ENCODE results near the gene FLNB. TPM values are rescaled to one million over a fixed set of nuclear protein-coding genes. Genes with fewer than 3 reads are reported as not detected.

Gene FLNB
- total RNA-seq, 2 donors from 2014 or later, result 96.9 to 139 TPM

GRCh38 chr3:58094657-58095056, 86.4 kb downstream of the FLNB start:
- no peak for ATAC-seq (ENCODE audit: insufficient number of reproducible peaks, low FRiP score, low read depth)
- H3K36me3 ChIP-seq, result peaks cover 32% of the 10 kb centered on the region
- TF ChIP-seq, protein P1, sequence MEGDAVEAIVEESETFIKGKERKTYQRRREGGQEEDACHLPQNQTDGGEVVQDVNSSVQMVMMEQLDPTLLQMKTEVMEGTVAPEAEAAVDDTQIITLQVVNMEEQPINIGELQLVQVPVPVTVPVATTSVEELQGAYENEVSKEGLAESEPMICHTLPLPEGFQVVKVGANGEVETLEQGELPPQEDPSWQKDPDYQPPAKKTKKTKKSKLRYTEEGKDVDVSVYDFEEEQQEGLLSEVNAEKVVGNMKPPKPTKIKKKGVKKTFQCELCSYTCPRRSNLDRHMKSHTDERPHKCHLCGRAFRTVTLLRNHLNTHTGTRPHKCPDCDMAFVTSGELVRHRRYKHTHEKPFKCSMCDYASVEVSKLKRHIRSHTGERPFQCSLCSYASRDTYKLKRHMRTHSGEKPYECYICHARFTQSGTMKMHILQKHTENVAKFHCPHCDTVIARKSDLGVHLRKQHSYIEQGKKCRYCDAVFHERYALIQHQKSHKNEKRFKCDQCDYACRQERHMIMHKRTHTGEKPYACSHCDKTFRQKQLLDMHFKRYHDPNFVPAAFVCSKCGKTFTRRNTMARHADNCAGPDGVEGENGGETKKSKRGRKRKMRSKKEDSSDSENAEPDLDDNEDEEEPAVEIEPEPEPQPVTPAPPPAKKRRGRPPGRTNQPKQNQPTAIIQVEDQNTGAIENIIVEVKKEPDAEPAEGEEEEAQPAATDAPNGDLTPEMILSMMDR (IDR thresholded peaks at IDR 0.05), result no peak
- peaks cover 4 to 31% of the 10 kb centered on the region in 2 donors for H3K4me1 ChIP-seq (ENCODE audit: control insufficient read depth in 1 of 2, low read depth in 2 of 2)
- no peak overlapping the region for H3K4me3 ChIP-seq
- H3K27ac ChIP-seq, result peak overlapping the region; percentile 54 to 65
- H3K9me3 ChIP-seq, result no peaks in the 10 kb centered on the region
- no peaks in the 10 kb centered on the region for H3K27me3 ChIP-seq (replicated peaks; ENCODE audit: insufficient read depth)
- no peak for DNase-seq (ENCODE audit: low spot score)

DNA sequence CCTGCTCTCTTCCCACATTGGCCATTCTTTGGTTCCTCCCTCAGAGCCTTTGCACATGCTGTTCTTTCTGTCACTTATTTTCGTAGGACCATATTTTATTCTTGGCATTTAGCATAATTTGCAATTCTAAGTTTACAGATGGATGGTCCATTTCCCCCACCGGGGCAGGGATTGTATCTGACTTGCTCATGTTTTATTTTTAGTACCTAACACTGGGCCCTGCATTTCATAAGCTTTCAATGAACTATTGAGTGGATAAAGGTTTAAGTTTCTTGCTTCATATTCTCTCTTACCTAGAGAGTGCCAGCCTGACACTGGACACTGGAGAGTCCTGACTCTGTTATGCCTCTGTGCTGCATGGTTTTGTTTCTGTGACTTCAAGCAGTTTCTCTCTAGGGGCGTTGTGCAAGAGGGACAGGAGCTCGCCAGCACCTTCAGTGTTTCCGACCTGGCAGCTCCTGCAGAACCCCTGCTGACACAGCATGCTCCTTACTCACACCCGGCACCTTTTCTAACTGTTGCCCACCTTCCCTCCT, 87.4 kb downstream of the FLNB start:
- H3K9me3 ChIP-seq, result no peaks in the 10 kb centered on the region
- no peaks in the 10 kb centered on the region for H3K27me3 ChIP-seq (replicated peaks; ENCODE audit: insufficient read depth)
- ATAC-seq (ENCODE audit: insufficient number of reproducible peaks, low FRiP score, low read depth), result no peak
- TF ChIP-seq, protein P1 (IDR thresholded peaks at IDR 0.05), result no peak
- DNase-seq (ENCODE audit: low spot score), result no peak
- peaks cover 36% of the 10 kb centered on the region for H3K36me3 ChIP-seq
- H3K27ac ChIP-seq, result peak overlapping the region; percentile 62 to 65
- H3K4me3 ChIP-seq, result no peak overlapping the region
- H3K4me1 ChIP-seq (ENCODE audit: control insufficient read depth in 1 of 2, low read depth in 2 of 2), result peaks cover 4 to 32% of the 10 kb centered on the region in 2 donors

- H3K9me3 ChIP-seq, result no peaks in the 10 kb centered on the region
- no peaks in the 10 kb centered on the region for H3K27me3 ChIP-seq (replicated peaks; ENCODE audit: insufficient read depth)
- TF ChIP-seq, protein P1 (IDR thresholded peaks at IDR 0.05), result no peak
- H3K36me3 ChIP-seq, result peaks cover 36% of the 10 kb centered on the region
- H3K4me1 ChIP-seq (ENCODE audit: control insufficient read depth in 1 of 2, low read depth in 2 of 2), result peaks cover 18 to 61% of the 10 kb centered on the region in 2 donors
- H3K4me3 ChIP-seq, result no peak overlapping the region
- ATAC-seq (ENCODE audit: insufficient number of reproducible peaks, low FRiP score, low read depth) (no peak), DNase-seq (ENCODE audit: low spot score) (no peak)
- H3K27ac ChIP-seq, result peak overlapping the region in 1 of 2 donors; percentile 14
Measured at GRCh38 chr3:58098531-58098930, 90.3 kb downstream of the FLNB start.

DNA sequence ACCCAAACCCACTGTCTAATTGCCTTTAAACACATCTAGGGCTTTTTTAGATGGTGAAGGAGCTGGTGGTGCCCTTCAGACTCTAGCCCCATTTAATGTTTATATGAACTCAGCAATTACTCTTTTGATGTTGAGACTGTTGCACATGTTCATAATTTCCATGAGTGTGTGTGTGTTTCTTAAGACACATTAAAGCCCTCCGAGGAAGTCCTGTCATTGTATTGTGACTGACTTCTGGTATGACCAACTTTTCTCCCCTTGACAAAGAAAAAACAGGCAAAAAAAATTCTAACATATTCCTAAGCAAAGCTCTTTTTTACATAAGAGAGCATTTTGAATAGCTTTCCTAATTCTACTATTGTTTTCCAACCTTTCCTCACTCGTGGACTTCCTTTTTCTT, 91.6 kb downstream of the FLNB start:
- no peaks in the 10 kb centered on the region for H3K27me3 ChIP-seq (replicated peaks; ENCODE audit: insufficient read depth)
- H3K4me1 ChIP-seq (ENCODE audit: control insufficient read depth in 1 of 2, low read depth in 2 of 2), result peaks cover 19 to 62% of the 10 kb centered on the region in 2 donors
- no peak overlapping the region for H3K4me3 ChIP-seq
- DNase-seq (ENCODE audit: low spot score) (no peak), ATAC-seq (ENCODE audit: insufficient number of reproducible peaks, low FRiP score, low read depth) (no peak)
- TF ChIP-seq, protein P1 (IDR thresholded peaks at IDR 0.05), result no peak
- H3K9me3 ChIP-seq, result no peaks in the 10 kb centered on the region
- H3K27ac ChIP-seq, result peak overlapping the region; percentile 14
- peaks cover 36% of the 10 kb centered on the region for H3K36me3 ChIP-seq

GRCh38 chr3:58101499-58102389, 93.5 kb downstream of the FLNB start:
- Histone ChIP-seq H3K36me3 (peaks cover 40% of the 10 kb centered on the region), H3K9me3 (no peaks in the 10 kb centered on the region), H3K27ac (peak overlapping the region; percentile 75 to 87), H3K4me3 (no peak overlapping the region), H3K27me3 (replicated peaks; ENCODE audit: insufficient read depth) (no peaks in the 10 kb centered on the region), H3K4me1 (ENCODE audit: control insufficient read depth in 1 of 2, low read depth in 2 of 2) (peaks cover 19 to 48% of the 10 kb centered on the region in 2 donors)
- TF ChIP-seq, protein P1 (IDR thresholded peaks at IDR 0.05), result no peak
- no peak for ATAC-seq (ENCODE audit: insufficient number of reproducible peaks, low FRiP score, low read depth)
- no peak for DNase-seq (ENCODE audit: low spot score)

All from thoracic aorta (tissue), 2 donors.